Lung (tissue), 12 donors: ENCODE results near the gene CLIC1. TPM values are rescaled to one million over a fixed set of nuclear protein-coding genes. Genes with fewer than 3 reads are reported as not detected.
A peak's percentile ranks its signal among the peaks of the same experiment; 100 is the strongest.
"Not testable (repeated sequence)": the region's sequence is repeated elsewhere in the genome, so short reads cannot be mapped to it uniquely, and the experiment has no call there.

ENCODE experiments used
- ATAC-seq: fragments of 200-7000 bp; cut with Tn5 transposase; one replicate; pipeline ENCODE4 v1.9.1; 2020; ENCODE audit warnings: moderate number of reproducible peaks; ENCODE audit not compliant: insufficient read depth, low FRiP score
- DNase-seq, 3 donors: peaks; one replicate each; pipeline ENCODE4 v3.0.0-alpha.2; 2013 to 2017
- H3K27ac ChIP-seq, 2 donors: one replicate each; pipeline ENCODE4 v1.5.1; 2013; ENCODE audit warnings: mild to moderate bottlenecking in 2 of 2, moderate library complexity in 2 of 2, control low read depth in 1 of 2, inconsistent platforms in 1 of 2, low read depth in 1 of 2, low read length in 1 of 2
- H3K27me3 ChIP-seq, 3 donors: one replicate each; pipeline ENCODE4 v1.5.1; 2013; ENCODE audit warnings: low read length in 2 of 3; ENCODE audit not compliant: control insufficient read depth in 3 of 3, insufficient read depth in 3 of 3
- H3K36me3 ChIP-seq, 4 donors: one replicate each; pipeline ENCODE4 v1.5.1; 2013; ENCODE audit warnings: low read length in 4 of 4, mild to moderate bottlenecking in 1 of 4, moderate library complexity in 1 of 4; ENCODE audit not compliant: control insufficient read depth in 4 of 4, insufficient read depth in 4 of 4
- H3K4me1 ChIP-seq, 5 donors: one replicate each; pipeline ENCODE4 v1.5.1; 2013; ENCODE audit warnings: low read length in 5 of 5, mild to moderate bottlenecking in 2 of 5, moderate library complexity in 1 of 5; ENCODE audit not compliant: control insufficient read depth in 5 of 5, insufficient read depth in 5 of 5
- H3K4me3 ChIP-seq: one replicate; pipeline ENCODE4 v1.5.1; 2013; ENCODE audit warnings: mild to moderate bottlenecking, control low read depth, moderate library complexity
- H3K9ac ChIP-seq, 2 donors: one replicate each; pipeline ENCODE4 v1.5.1; 2013; ENCODE audit warnings: low read length in 2 of 2, control low read depth in 1 of 2; ENCODE audit not compliant: insufficient read depth in 1 of 2
- H3K9me3 ChIP-seq, 4 donors: one replicate each; pipeline ENCODE4 v1.5.1; 2013; ENCODE audit warnings: low read length in 3 of 4, mild to moderate bottlenecking in 1 of 4, moderate library complexity in 1 of 4; ENCODE audit not compliant: control insufficient read depth in 4 of 4, insufficient read depth in 3 of 4
- CTCF ChIP-seq: IDR thresholded peaks from 2 replicates; pipeline ENCODE4 v1.5.1; 2012; ENCODE audit warnings: mild to moderate bottlenecking; ENCODE audit errors: control extremely low read depth, extremely low read depth
- WGBS, 2 donors: extraction: QIAGEN DNeasy Blood & Tissue Kit; methylation state at CpG; one replicate each; pipeline ENCODE4 v1.1.7; 2013; 5-methylcytosine and 5-hydroxymethylcytosine counted together
- polyA plus RNA-seq, 2 donors: library from polyadenylated mRNA; stranded (reverse); fragments of 200-250 nt; gene quantifications; one replicate each; pipeline ENCODE4 v1.2.1, GENCODE V29; 2013
- total RNA-seq, 2 donors: library from RNA; depleted of rRNA in 1 of 2; stranded (reverse); fragments of >200 nt in 1 of 2; gene quantifications; one replicate each; pipeline ENCODE4 v1.2.1, GENCODE V29; 2014 to 2021
- donor health status: control.
- donor health status: control.
- donor health status: Bipolar disorder and iron deficiency.
- donor health status: healthy.
- donor health status: DM: yes; HTN: yes; CAD: no.

Gene CLIC1
- total and polyA plus RNA-seq, 4 donors: 231 to 763 (median 378) TPM

DNA sequence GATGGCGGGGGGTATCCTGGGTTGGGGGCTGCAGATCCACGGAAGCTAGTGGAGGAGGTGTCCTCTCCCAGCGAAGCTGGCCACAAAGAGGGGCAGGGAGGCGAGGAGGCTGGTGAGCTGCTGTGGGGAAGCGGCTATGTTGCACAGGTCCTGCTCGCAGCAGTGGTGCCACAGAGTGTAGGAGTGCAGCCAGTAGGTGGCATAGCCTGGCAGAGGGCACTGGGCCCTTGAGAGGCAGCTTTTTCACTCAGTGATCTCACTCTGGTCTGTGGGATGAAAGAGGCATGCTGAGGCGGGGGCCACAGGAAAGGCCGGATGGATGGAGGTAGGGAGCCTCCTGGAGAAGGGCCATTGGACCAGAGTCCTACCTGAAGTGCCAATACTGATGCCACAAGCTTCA is 24.0 kb downstream of the CLIC1 start:
- Histone ChIP-seq H3K4me3 (no peak overlapping the region), H3K27me3 (no peaks in the 10 kb centered on the region), H3K27ac (no peak overlapping the region), H3K4me1 (peaks cover 0 to 19% (median 8%) of the 10 kb centered on the region in 5 donors), H3K9me3 (no peaks in the 10 kb centered on the region), H3K36me3 (no peaks in the 10 kb centered on the region), H3K9ac (no peak overlapping the region)
- WGBS, 2 donors: 76 to 81% methylated on average over 8 of the region's 8 CpGs
- ATAC-seq (no peak), DNase-seq (no peak)
- TF ChIP-seq CTCF: no peak

GRCh38 chr6:31711233-31711632 is 25.1 kb downstream of the CLIC1 start:
- Histone ChIP-seq H3K9me3 (no peaks in the 10 kb centered on the region), H3K9ac (no peak overlapping the region), H3K36me3 (no peaks in the 10 kb centered on the region), H3K27ac (no peak overlapping the region), H3K27me3 (no peaks in the 10 kb centered on the region), H3K4me3 (no peak overlapping the region), H3K4me1 (peaks cover 0 to 19% (median 8%) of the 10 kb centered on the region in 5 donors)
- no peak for TF ChIP-seq CTCF
- ATAC-seq (peak; percentile 19), DNase-seq (no peak)
- 32 to 36% methylated on average over 8 of the region's 8 CpGs for WGBS, 2 donors

DNA sequence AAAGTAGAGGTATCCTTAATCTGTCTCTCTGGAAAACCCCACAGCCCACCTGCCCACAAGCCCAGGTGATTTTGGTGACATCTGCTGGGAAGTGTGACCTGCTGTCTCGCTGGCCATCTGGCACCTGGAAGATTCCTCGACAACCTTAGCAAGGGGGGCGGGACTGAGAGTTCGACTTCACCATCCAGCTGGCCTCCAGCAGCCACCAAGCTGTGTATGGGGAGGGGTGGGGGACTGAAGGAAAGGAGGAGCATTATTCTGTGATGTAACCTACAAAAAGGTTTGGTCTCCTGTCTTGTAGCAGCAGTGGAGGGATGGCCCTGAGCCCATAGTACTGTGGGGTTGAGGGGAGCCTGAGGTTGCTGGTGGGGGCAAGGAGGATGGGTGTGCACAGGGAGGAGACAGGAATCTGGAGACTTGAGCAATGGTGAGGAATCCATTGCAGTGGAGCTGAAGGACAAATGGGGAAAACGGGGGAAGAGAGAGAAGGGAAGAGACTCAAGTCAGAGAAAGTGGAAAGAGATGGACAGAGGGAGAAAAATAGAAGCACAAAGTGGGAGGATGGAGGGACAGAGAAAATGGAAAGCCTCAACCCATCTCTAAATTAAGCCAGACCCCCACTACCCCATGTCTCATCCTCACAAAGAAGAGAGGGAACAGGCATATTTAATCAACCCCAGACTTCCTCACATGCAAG is 25.7 kb downstream of the CLIC1 start:
- Histone ChIP-seq H3K27ac (no peak overlapping the region), H3K4me3 (no peak overlapping the region), H3K27me3 (no peaks in the 10 kb centered on the region), H3K4me1 (peaks cover 0 to 18% (median 8%) of the 10 kb centered on the region in 5 donors), H3K36me3 (no peaks in the 10 kb centered on the region), H3K9ac (no peak overlapping the region), H3K9me3 (no peaks in the 10 kb centered on the region)
- DNase-seq (no peak), ATAC-seq (no peak)
- no peak for TF ChIP-seq CTCF
- 69 to 78% methylated on average over 5 of the region's 5 CpGs for WGBS, 2 donors

DNA sequence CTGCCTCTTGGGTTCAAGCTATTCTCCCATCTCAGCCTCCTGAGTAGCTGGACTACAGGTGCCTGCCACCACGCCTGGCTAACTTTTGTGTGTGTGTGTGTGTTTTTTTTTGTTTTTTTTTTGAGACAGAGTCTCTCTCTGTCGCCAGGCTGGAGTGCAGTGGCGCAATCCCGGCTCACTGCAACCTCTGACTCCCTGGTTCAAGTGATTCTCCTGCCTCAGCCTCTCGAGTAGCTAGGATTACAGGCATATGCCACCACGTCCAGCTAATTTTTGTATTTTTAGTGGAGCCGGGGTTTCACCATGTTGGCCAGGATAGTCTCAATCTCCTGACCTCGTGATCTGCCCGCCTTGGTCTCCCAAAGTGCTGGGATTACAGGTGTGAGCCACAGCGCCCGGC is 27.2 kb downstream of the CLIC1 start:
- not testable (repeated sequence) for DNase-seq, H3K9ac ChIP-seq

More for the DNA sequence above, 27.2 kb downstream of the CLIC1 start:
- H3K36me3 ChIP-seq, H3K27ac ChIP-seq, H3K4me3 ChIP-seq, H3K27me3 ChIP-seq, H3K4me1 ChIP-seq, ATAC-seq, H3K9me3 ChIP-seq: not testable (repeated sequence)
- WGBS, 2 donors: 77% methylated on average over 11 of the region's 11 CpGs
